Hepatocyte (in vitro differentiated cells): Measurements from ENCODE around the gene IER3IP1. TPM values are rescaled to one million over a fixed set of nuclear protein-coding genes. Genes with fewer than 3 reads are reported as not detected.

Source experiments
- DNase-seq: peaks from one replicate; pipeline ENCODE4 v3.0.0-alpha.2; 2016; ENCODE audit warnings: low spot score
- H2AFZ ChIP-seq: fragments of 200-600 bp; sonication (generic); 2 replicates; pipeline ENCODE4 v1.6.0; 2016; ENCODE audit warnings: antibody characterized with exemption, mild to moderate bottlenecking
- H3K27ac ChIP-seq: fragments of 200-600 bp; sonication (generic); 2 replicates; pipeline ENCODE4 v1.5.1; 2016; ENCODE audit warnings: mild to moderate bottlenecking
- H3K27me3 ChIP-seq: fragments of 200-600 bp; sonication (generic); 2 replicates; pipeline ENCODE4 v1.6.1; 2016
- H3K36me3 ChIP-seq: fragments of 200-600 bp; sonication (generic); replicated peaks from 2 replicates; pipeline ENCODE4 v1.5.1; 2016; ENCODE audit warnings: low read depth; ENCODE audit not compliant: insufficient read depth
- H3K4me1 ChIP-seq: fragments of 200-600 bp; sonication (generic); 2 replicates; pipeline ENCODE4 v1.5.1; 2016; ENCODE audit warnings: mild to moderate bottlenecking, moderate library complexity; ENCODE audit not compliant: insufficient read depth
- H3K4me2 ChIP-seq: fragments of 200-600 bp; sonication (generic); 2 replicates; pipeline ENCODE4 v1.6.0; 2016
- H3K4me3 ChIP-seq: fragments of 200-600 bp; sonication (generic); 2 replicates; pipeline ENCODE4 v1.5.1; 2016; ENCODE audit warnings: mild to moderate bottlenecking
- H3K79me2 ChIP-seq: fragments of 200-600 bp; sonication (generic); 2 replicates; pipeline ENCODE4 v1.6.0; 2017; ENCODE audit warnings: mild to moderate bottlenecking
- H3K9me2 ChIP-seq: fragments of 200-600 bp; sonication (generic); replicated peaks from 2 replicates; pipeline ENCODE4 v1.6.0; 2017; ENCODE audit warnings: mild to moderate bottlenecking; ENCODE audit not compliant: insufficient read depth
- H3K9me3 ChIP-seq: fragments of 200-600 bp; sonication (generic); 2 replicates; pipeline ENCODE4 v1.5.1; 2016; ENCODE audit warnings: low read depth, mild to moderate bottlenecking
- H4K20me1 ChIP-seq: fragments of 200-600 bp; sonication (generic); 2 replicates; pipeline ENCODE4 v1.6.0; 2016; ENCODE audit warnings: mild to moderate bottlenecking; ENCODE audit not compliant: insufficient read depth, poor library complexity, severe bottlenecking
- EZH2 ChIP-seq: fragments of 200-600 bp; sonication (generic); IDR thresholded peaks from 2 replicates; pipeline ENCODE4 v1.6.1; 2016; ENCODE audit warnings: antibody characterized with exemption, mild to moderate bottlenecking, borderline replicate concordance
- EZH2phosphoT487 ChIP-seq: fragments of 200-600 bp; sonication (generic); IDR thresholded peaks from one replicate; pipeline ENCODE4 v1.6.1; 2018; ENCODE audit warnings: antibody characterized with exemption, mild to moderate bottlenecking, low read depth, moderate library complexity; ENCODE audit not compliant: unreplicated experiment, severe bottlenecking
- WGBS: methylation state at CpG from one replicate; pipeline ENCODE4 v1.1.6; 2016; ENCODE audit warnings: low lambda C conversion rate; ENCODE audit errors: missing lambda C conversion rate; 5-methylcytosine and 5-hydroxymethylcytosine counted together
- polyA plus RNA-seq: library from polyadenylated mRNA; unstranded; fragments of >200 nt; fragmentation: Nextera tagmentation; extraction: Ambion mirVana; gene quantifications from 2 replicates; pipeline ENCODE4 v1.2.1, GENCODE V29; 2016
- total RNA-seq: library from RNA; depleted of rRNA; stranded (reverse); fragments of >200 nt; gene quantifications from 2 replicates; pipeline ENCODE4 v1.2.3, GENCODE V29; 2014
- TF ChIP-seq, protein P1 (sequence below): fragments of 200-600 bp; sonication (generic); IDR thresholded peaks from 2 replicates; pipeline ENCODE4 v1.5.1; 2016; ENCODE audit warnings: antibody characterized with exemption, mild to moderate bottlenecking; ENCODE audit not compliant: poor library complexity

The IER3IP1 gene
- total and polyA plus RNA-seq, 2 experiments from 2014 or later = 32.6 to 33.8 TPM

DNA sequence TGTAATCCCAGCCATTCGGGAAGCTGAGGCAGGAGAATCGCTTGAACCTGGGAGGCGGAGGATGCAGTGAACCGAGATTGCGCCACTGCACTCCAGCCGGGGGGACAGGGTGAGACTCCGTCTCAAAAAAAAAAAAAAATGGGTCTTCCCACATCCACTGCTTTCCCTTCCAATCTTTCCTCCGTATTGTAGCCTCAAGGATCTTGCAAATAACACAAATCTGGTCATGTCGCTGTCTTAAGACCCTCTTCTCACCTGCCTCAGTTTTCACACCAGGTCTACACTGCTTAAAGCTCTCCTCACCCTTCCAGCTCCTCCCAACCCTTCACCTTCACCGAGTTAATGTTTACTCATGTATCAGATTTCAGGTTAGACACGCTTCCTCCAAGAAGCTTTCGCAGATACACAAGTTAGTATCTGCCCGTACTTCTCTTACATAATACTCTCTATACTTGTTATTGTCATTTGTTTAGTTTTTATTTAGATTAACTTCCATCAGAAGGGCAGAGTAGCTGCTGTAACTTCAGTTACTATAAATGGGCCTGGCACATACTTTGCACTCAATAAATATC lies 1.5 kb downstream of the IER3IP1 start:
- Histone ChIP-seq H3K4me2 (peak overlapping the region; percentile 80), H3K36me3 (no peaks in the 10 kb centered on the region), H2AFZ (peak overlapping the region; percentile 88), H4K20me1 (peaks cover 33% of the 10 kb centered on the region), H3K27ac (peak overlapping the region; percentile 96), H3K27me3 (no peaks in the 10 kb centered on the region), H3K79me2 (peaks cover 63% of the 10 kb centered on the region), H3K4me1 (peaks cover 13% of the 10 kb centered on the region), H3K4me3 (peak overlapping the region; percentile 93), H3K9me2 (no peaks in the 10 kb centered on the region), H3K9me3 (no peaks in the 10 kb centered on the region)
- WGBS = 59% methylated on average over 13 of the region's 13 CpGs
- DNase-seq = peak; percentile 28
- no peak for TF ChIP-seq EZH2phosphoT487
- TF ChIP-seq EZH2 = no peak
- TF ChIP-seq, protein P1, sequence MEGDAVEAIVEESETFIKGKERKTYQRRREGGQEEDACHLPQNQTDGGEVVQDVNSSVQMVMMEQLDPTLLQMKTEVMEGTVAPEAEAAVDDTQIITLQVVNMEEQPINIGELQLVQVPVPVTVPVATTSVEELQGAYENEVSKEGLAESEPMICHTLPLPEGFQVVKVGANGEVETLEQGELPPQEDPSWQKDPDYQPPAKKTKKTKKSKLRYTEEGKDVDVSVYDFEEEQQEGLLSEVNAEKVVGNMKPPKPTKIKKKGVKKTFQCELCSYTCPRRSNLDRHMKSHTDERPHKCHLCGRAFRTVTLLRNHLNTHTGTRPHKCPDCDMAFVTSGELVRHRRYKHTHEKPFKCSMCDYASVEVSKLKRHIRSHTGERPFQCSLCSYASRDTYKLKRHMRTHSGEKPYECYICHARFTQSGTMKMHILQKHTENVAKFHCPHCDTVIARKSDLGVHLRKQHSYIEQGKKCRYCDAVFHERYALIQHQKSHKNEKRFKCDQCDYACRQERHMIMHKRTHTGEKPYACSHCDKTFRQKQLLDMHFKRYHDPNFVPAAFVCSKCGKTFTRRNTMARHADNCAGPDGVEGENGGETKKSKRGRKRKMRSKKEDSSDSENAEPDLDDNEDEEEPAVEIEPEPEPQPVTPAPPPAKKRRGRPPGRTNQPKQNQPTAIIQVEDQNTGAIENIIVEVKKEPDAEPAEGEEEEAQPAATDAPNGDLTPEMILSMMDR = no peak

DNA sequence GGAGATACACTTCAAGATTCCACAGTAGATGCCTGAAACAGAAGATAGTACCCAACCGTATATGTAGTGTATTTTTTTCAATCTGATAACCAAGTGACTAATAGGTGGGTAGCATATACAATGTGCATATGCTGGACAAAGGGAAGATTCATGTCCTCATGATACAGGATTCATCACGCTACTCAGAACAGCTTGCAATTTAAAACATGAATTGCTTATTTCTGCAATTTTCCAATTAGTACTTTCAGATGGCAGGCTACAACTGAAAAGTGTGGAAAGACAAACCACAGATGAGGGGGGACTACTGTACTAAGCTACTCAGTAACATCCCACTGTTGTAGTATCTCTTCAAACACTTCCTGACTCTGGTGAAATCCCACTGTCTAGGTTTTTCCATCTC lies 3.7 kb downstream of the IER3IP1 start:
- no peak overlapping the region for H2AFZ ChIP-seq
- DNase-seq = no peak
- H3K9me3 ChIP-seq = no peaks in the 10 kb centered on the region
- no peaks in the 10 kb centered on the region for H3K9me2 ChIP-seq
- H3K4me1 ChIP-seq = peaks cover 13% of the 10 kb centered on the region
- peaks cover 49% of the 10 kb centered on the region for H4K20me1 ChIP-seq
- H3K36me3 ChIP-seq = no peaks in the 10 kb centered on the region
- WGBS = 90% methylated on average over 2 of the region's 2 CpGs
- H3K79me2 ChIP-seq = peaks cover 85% of the 10 kb centered on the region
- TF ChIP-seq EZH2 (no peak), EZH2phosphoT487 (no peak)
- TF ChIP-seq, protein P1 = no peak
- H3K4me2 ChIP-seq = no peak overlapping the region
- no peak overlapping the region for H3K27ac ChIP-seq
- no peak overlapping the region for H3K4me3 ChIP-seq
- H3K27me3 ChIP-seq = no peaks in the 10 kb centered on the region

DNA sequence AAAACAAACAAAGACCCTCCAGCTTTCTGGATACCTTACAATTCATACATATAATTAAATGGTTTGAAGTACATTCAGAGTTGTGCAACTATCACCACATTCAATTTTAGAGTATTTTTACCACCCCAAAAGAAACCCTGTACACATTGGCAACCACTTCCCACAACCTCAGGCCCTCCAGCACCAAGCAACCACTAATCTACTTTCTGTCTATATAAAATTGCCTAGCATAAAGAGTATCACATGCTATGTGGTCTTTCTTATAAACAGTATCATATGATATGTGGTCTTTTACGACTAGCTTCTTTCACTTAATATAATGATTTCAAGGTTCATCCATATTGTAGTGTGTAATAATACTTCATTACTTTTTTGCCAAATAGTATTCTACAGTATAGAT lies 7.3 kb downstream of the IER3IP1 start:
- Histone ChIP-seq H3K4me1 (peaks cover 6% of the 10 kb centered on the region), H4K20me1 (peaks cover 68% of the 10 kb centered on the region), H3K9me3 (no peaks in the 10 kb centered on the region), H3K27ac (no peak overlapping the region), H3K79me2 (peaks cover 100% of the 10 kb centered on the region), H3K4me3 (no peak overlapping the region), H3K9me2 (no peaks in the 10 kb centered on the region), H2AFZ (no peak overlapping the region), H3K27me3 (no peaks in the 10 kb centered on the region), H3K36me3 (no peaks in the 10 kb centered on the region), H3K4me2 (no peak overlapping the region)
- 91% methylated on average over 1 of the region's 1 CpG for WGBS
- no peak for DNase-seq
- no peak for TF ChIP-seq EZH2
- no peak for TF ChIP-seq EZH2phosphoT487
- TF ChIP-seq, protein P1 = no peak
